ENCODE results near the gene HIC1.

Gene HIC1

GRCh38 chr17:2082003-2082781 lies 27.3 kb downstream of the HIC1 start:
- 0 out of 2 replicates have a peak overlapping the region, but pooled peaks have one; percentile 91 for H3K27ac ChIP-seq
- no peaks in the 10 kb centered on the region for H4K20me1 ChIP-seq
- no peak overlapping the region for H3K9ac ChIP-seq
- H3K4me3 ChIP-seq: no peak overlapping the region
- no peaks in the 10 kb centered on the region for H3K27me3 ChIP-seq
- no peak overlapping the region for H3K4me2 ChIP-seq
- peaks cover 45% of the 10 kb centered on the region for H3K4me1 ChIP-seq
- H3K9me3 ChIP-seq: no peaks in the 10 kb centered on the region
- peaks cover 76% of the 10 kb centered on the region for H3K36me3 ChIP-seq
- TF ChIP-seq Cebpa-rat (IDR thresholded peaks at IDR 0.05): no peak

GRCh38 chr17:2083613-2084035 lies 28.7 kb downstream of the HIC1 start:
- no peaks in the 10 kb centered on the region for H3K27me3 ChIP-seq
- H3K9ac ChIP-seq: peak overlapping the region; percentile 64
- H3K4me1 ChIP-seq: peaks cover 54% of the 10 kb centered on the region
- peak overlapping the region; percentile 97 for H3K4me2 ChIP-seq
- no peaks in the 10 kb centered on the region for H3K9me3 ChIP-seq
- TF ChIP-seq Cebpa-rat (IDR thresholded peaks at IDR 0.05): no peak
- peak overlapping the region; percentile 91 for H3K27ac ChIP-seq
- peaks cover 61% of the 10 kb centered on the region for H3K36me3 ChIP-seq
- no peaks in the 10 kb centered on the region for H4K20me1 ChIP-seq
- H3K4me3 ChIP-seq: no peak overlapping the region

- Histone ChIP-seq H4K20me1 (no peaks in the 10 kb centered on the region), H3K4me2 (peak overlapping the region; percentile 97), H3K4me3 (no peak overlapping the region), H3K36me3 (peaks cover 55% of the 10 kb centered on the region), H3K4me1 (peaks cover 60% of the 10 kb centered on the region), H3K9ac (peak overlapping the region; percentile 64), H3K27ac (peak overlapping the region; percentile 91), H3K9me3 (no peaks in the 10 kb centered on the region), H3K27me3 (no peaks in the 10 kb centered on the region)
- no peak for TF ChIP-seq Cebpa-rat (IDR thresholded peaks at IDR 0.05)
Measured at GRCh38 chr17:2084036-2084765, 29.3 kb downstream of the HIC1 start.

- Histone ChIP-seq H4K20me1 (no peaks in the 10 kb centered on the region), H3K4me2 (peak overlapping the region; percentile 97), H3K36me3 (peaks cover 47% of the 10 kb centered on the region), H3K27ac (peak overlapping the region; percentile 91), H3K27me3 (no peaks in the 10 kb centered on the region), H3K4me1 (peaks cover 67% of the 10 kb centered on the region), H3K9ac (no peak overlapping the region), H3K4me3 (no peak overlapping the region), H3K9me3 (no peaks in the 10 kb centered on the region)
- no peak for TF ChIP-seq Cebpa-rat (IDR thresholded peaks at IDR 0.05)
Measured at GRCh38 chr17:2084766-2085647, 30.1 kb downstream of the HIC1 start.

GRCh38 chr17:2085648-2085949 lies 30.7 kb downstream of the HIC1 start:
- no peaks in the 10 kb centered on the region for H4K20me1 ChIP-seq
- H3K36me3 ChIP-seq: peaks cover 41% of the 10 kb centered on the region
- H3K4me2 ChIP-seq: peak overlapping the region; percentile 97
- H3K4me1 ChIP-seq: peaks cover 73% of the 10 kb centered on the region
- no peak for TF ChIP-seq Cebpa-rat (IDR thresholded peaks at IDR 0.05)
- H3K4me3 ChIP-seq: no peak overlapping the region
- H3K9me3 ChIP-seq: no peaks in the 10 kb centered on the region
- peak overlapping the region; percentile 81; the same call in 1 of the 2 replicates for H3K9ac ChIP-seq
- no peaks in the 10 kb centered on the region for H3K27me3 ChIP-seq
- H3K27ac ChIP-seq: peak overlapping the region; percentile 91

GRCh38 chr17:2086306-2086705 lies 31.4 kb downstream of the HIC1 start:
- Histone ChIP-seq H3K4me1 (peaks cover 80% of the 10 kb centered on the region), H3K9me3 (no peaks in the 10 kb centered on the region), H3K4me2 (peak overlapping the region; percentile 97), H3K4me3 (no peak overlapping the region), H4K20me1 (no peaks in the 10 kb centered on the region), H3K36me3 (peaks cover 34% of the 10 kb centered on the region), H3K27ac (peak overlapping the region; percentile 91), H3K27me3 (no peaks in the 10 kb centered on the region), H3K9ac (peak overlapping the region; percentile 81)
- TF ChIP-seq Cebpa-rat (IDR thresholded peaks at IDR 0.05): no peak

- H3K4me3 ChIP-seq: peak overlapping the region; percentile 65
- H3K4me2 ChIP-seq: peak overlapping the region; percentile 97
Measured at GRCh38 chr17:2087597-2088211, 32.8 kb downstream of the HIC1 start.

GRCh38 chr17:2089021-2089422 lies 34.1 kb downstream of the HIC1 start:
- Histone ChIP-seq H3K27me3 (no peaks in the 10 kb centered on the region), H3K36me3 (peaks cover 29% of the 10 kb centered on the region), H3K4me1 (peaks cover 75% of the 10 kb centered on the region), H3K4me3 (peak overlapping the region; percentile 65), H4K20me1 (no peaks in the 10 kb centered on the region), H3K9me3 (no peaks in the 10 kb centered on the region), H3K4me2 (peak overlapping the region; percentile 97), H3K9ac (peak overlapping the region; percentile 81), H3K27ac (peak overlapping the region; percentile 91)
- no peak for TF ChIP-seq Cebpa-rat (IDR thresholded peaks at IDR 0.05)

More at GRCh38 chr17:2087597-2088211, 32.8 kb downstream of the HIC1 start:
- Histone ChIP-seq H3K9me3 (no peaks in the 10 kb centered on the region), H3K27ac (peak overlapping the region; percentile 91), H3K36me3 (peaks cover 29% of the 10 kb centered on the region), H3K9ac (peak overlapping the region; percentile 81), H3K4me1 (peaks cover 83% of the 10 kb centered on the region), H3K27me3 (no peaks in the 10 kb centered on the region), H4K20me1 (no peaks in the 10 kb centered on the region)
- TF ChIP-seq Cebpa-rat (IDR thresholded peaks at IDR 0.05): no peak

- Histone ChIP-seq H3K9ac (peak overlapping the region; percentile 81), H3K27ac (peak overlapping the region; percentile 91), H4K20me1 (no peaks in the 10 kb centered on the region), H3K36me3 (peaks cover 35% of the 10 kb centered on the region), H3K4me2 (peak overlapping the region; percentile 97), H3K9me3 (no peaks in the 10 kb centered on the region), H3K4me3 (peak overlapping the region; percentile 65), H3K4me1 (peaks cover 69% of the 10 kb centered on the region), H3K27me3 (no peaks in the 10 kb centered on the region)
- TF ChIP-seq Cebpa-rat (IDR thresholded peaks at IDR 0.05): no peak
Measured at GRCh38 chr17:2090210-2090641, 35.3 kb downstream of the HIC1 start.
